ENCODE data around the gene COTL1. TPM values are rescaled to one million over a fixed set of nuclear protein-coding genes. Genes with fewer than 3 reads are reported as not detected.
A peak's percentile ranks its signal among the peaks of the same experiment; 100 is the strongest.
"Not testable (repeated sequence)": the region's sequence is repeated elsewhere in the genome, so short reads cannot be mapped to it uniquely, and the experiment has no call there.

COTL1 gene
- total RNA-seq, 1 donor from 2014 or later, result 179 TPM

DNA sequence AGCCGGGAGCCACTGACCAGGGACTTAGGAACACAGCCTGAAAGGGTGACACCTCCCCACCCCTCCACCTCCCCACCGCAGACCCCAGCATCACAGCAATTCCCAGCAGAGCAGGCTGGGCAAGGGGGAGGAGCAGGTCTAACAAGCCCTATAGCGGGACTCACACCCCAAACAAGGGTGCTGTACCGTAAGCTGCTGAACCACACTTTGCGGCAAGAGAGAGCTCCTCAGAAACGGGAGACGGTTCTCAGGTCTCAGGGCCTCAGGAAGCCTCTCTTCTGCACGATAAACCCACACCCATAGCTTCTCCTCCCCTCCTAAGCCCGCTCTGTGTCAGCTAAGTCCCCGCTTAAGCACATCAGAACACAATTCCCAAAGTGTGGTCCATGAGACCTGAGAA lies 11.7 kb upstream of the COTL1 start:
- Mint-ChIP-seq H3K4me1 (ENCODE audit: unreplicated experiment) (peaks cover 11% of the 10 kb centered on the region), H3K9me3 (no peaks in the 10 kb centered on the region), H3K27me3 (peaks cover 3% of the 10 kb centered on the region), H3K4me3 (no peak overlapping the region), H3K36me3 (no peaks in the 10 kb centered on the region), H3K27ac (no peak overlapping the region)
- TF ChIP-seq, protein P1, sequence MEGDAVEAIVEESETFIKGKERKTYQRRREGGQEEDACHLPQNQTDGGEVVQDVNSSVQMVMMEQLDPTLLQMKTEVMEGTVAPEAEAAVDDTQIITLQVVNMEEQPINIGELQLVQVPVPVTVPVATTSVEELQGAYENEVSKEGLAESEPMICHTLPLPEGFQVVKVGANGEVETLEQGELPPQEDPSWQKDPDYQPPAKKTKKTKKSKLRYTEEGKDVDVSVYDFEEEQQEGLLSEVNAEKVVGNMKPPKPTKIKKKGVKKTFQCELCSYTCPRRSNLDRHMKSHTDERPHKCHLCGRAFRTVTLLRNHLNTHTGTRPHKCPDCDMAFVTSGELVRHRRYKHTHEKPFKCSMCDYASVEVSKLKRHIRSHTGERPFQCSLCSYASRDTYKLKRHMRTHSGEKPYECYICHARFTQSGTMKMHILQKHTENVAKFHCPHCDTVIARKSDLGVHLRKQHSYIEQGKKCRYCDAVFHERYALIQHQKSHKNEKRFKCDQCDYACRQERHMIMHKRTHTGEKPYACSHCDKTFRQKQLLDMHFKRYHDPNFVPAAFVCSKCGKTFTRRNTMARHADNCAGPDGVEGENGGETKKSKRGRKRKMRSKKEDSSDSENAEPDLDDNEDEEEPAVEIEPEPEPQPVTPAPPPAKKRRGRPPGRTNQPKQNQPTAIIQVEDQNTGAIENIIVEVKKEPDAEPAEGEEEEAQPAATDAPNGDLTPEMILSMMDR (conservative IDR thresholded peaks at IDR 0.05), result no peak
- DNase-seq (ENCODE audit: extremely low spot score, unreplicated experiment), result no peak

DNA sequence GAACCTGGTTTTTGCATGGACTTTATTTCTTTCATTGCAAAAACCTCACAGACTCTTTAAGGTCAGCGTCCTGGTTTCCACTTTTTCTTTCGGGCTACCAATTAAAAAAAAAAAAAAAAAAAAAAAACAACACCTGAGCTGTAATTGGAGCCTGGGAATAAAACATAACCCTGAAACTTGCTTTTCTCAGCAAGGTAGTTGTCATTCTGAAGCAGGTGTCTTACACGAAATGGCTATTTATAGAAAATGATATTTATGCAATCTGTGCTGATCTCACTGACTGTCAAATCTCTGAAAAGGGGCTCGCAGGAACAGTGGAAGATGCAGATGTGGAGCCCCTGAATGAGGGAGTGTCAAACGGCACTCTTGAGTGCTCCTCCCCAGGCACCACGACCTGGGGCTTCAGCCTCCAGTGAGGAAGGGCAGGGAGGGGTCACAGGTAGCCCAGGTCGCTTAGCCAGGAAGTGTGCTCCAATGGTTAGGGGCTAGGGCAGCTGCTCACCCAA lies 10.4 kb upstream of the COTL1 start:
- Mint-ChIP-seq H3K27me3 (no peaks in the 10 kb centered on the region), H3K9me3 (no peaks in the 10 kb centered on the region), H3K27ac (no peak overlapping the region), H3K4me3 (no peak overlapping the region), H3K36me3 (no peaks in the 10 kb centered on the region), H3K4me1 (ENCODE audit: unreplicated experiment) (peaks cover under 1% of the 10 kb centered on the region)
- no peak for DNase-seq (ENCODE audit: extremely low spot score, unreplicated experiment)
- TF ChIP-seq, protein P1 (conservative IDR thresholded peaks at IDR 0.05), result no peak

DNA sequence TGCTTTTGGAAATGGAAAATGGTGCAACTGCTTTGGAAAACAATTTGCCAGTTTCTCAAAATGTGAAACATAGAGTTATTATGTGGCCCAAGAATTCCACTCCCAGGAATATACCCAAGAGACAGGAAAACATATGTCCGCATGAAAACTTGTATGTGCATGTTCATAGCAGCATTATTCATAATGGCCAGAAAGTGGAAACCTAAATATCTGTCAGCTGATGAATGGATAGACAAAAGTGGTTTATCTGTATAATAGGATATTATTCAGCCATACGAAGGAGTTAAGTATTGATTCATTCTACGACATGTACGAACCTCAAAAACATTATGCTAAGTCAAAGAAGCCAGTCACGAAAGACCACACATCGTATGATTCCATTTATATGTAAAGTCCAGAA lies 7.7 kb upstream of the COTL1 start:
- H3K36me3 Mint-ChIP-seq, result no peaks in the 10 kb centered on the region
- H3K27me3 Mint-ChIP-seq, result no peaks in the 10 kb centered on the region
- H3K9me3 Mint-ChIP-seq, result no peaks in the 10 kb centered on the region
- TF ChIP-seq, protein P1 (conservative IDR thresholded peaks at IDR 0.05), result no peak
- H3K4me1 Mint-ChIP-seq (ENCODE audit: unreplicated experiment), result peaks cover 13% of the 10 kb centered on the region
- no peak overlapping the region for H3K4me3 Mint-ChIP-seq
- no peak for DNase-seq (ENCODE audit: extremely low spot score, unreplicated experiment)
- no peak overlapping the region for H3K27ac Mint-ChIP-seq

DNA sequence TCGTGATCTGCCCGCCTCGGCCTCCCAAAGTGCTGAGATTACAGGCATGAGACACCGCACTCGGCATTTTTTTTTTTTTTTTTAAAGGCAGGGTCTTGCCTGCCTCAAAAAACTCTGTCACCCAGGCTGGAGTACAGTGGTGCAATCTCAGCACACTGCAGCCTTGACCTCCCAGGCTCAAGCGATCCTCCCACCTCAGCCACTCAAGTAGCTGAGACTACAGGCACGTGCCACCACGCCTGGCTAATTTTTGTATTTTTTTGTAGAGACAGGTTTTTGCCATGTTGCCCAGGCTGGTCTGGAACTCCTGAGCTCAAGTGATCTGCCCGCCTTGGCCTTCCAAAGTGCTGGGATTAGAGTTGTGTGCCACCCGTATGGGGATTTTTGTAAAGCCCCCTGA lies 3.0 kb upstream of the COTL1 start:
- not testable (repeated sequence) for H3K4me3 Mint-ChIP-seq; H3K36me3 Mint-ChIP-seq; H3K9me3 Mint-ChIP-seq; H3K27me3 Mint-ChIP-seq; DNase-seq (ENCODE audit: extremely low spot score, unreplicated experiment)
- Mint-ChIP-seq H3K27ac (peak overlapping the region; percentile 18), H3K4me1 (ENCODE audit: unreplicated experiment) (peaks cover 28% of the 10 kb centered on the region)

DNA sequence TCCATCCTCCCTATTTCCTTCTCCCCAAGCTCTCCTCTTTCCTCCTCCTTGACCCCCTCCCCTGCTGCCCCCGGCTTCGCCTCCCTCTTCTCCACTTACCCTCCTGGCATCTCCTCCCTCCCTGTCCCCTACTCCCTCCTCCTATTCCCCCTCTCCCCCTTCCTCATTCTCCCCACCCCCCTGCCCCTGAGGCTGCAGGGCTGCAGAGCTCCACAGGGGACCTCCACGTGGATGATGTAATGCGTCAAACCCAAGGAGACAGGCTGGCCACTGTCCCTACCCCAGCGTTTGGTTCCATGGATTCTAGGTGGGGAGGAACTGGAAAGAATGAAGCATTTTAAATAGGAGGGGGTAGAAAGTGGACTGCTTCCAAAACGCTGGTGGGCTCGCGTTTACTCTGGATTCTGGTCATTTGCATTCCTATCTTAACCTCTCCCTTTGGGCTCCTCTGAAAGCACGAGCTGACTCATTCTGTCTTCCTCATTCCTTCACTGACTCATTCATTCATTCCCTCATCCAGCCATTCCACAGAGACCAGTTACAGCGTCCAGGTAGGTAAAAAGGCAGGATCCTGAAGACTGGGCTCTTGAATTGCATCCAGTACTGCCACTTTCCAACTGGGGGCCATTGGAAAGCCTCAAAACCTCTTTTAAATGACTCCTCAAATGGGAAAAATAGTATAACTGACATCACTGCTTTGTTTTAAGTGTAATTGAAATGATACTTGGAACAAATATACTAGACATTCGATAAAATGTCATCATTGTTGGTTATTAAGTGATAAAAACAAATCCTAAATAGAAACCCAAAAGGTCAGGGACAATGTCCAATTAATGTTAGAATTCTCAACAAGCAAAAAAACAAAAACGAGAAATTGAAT lies 943 bp upstream of the COTL1 start:
- Mint-ChIP-seq H3K27me3 (peaks cover 6% of the 10 kb centered on the region), H3K4me1 (ENCODE audit: unreplicated experiment) (peaks cover 37% of the 10 kb centered on the region), H3K9me3 (no peaks in the 10 kb centered on the region), H3K4me3 (peak overlapping the region; percentile 81), H3K27ac (peak overlapping the region; percentile 88), H3K36me3 (peaks cover 8% of the 10 kb centered on the region)
- TF ChIP-seq, protein P1 (conservative IDR thresholded peaks at IDR 0.05), result peak; percentile 16
- DNase-seq (ENCODE audit: extremely low spot score, unreplicated experiment), result no peak

DNA sequence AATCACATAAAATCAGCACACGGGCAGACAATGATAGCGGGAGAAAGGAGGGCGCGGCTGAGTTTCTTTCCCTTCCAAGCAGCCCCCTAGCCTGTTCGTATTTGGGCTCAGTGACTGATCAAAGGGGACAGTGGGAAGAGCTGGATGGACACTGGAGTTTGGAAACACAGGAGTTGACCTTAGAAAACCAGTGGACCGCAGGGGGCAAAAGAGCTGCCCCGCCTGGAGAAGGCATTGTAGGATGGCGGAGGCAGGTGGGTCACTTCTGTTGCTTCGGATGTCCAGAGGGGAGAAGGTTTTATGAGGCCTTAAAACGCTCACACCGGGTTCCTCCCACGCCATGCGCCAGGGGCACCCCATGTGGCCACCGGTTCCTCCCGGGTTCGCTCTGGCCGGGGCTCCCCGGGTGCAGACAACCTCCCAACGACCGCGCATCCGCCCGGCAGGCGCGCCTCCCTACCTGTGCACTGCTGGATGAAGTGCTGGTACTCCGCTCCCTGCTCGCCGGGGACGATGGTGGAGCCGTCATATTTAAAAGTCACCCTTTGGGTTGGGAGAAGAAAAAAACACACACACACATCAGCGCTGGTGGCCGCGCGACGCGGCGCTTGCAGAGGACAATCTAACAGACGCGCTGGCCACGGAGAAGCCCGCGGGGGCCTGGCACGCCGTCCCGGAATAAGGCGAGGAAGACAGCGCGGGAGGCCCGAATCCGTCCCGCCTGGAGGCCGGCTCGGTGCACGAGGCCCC lies 662 bp downstream of the COTL1 start:
- H3K4me1 Mint-ChIP-seq (ENCODE audit: unreplicated experiment), result peaks cover 42% of the 10 kb centered on the region
- peak overlapping the region; percentile 56 for H3K27ac Mint-ChIP-seq

More for the DNA sequence above, 662 bp downstream of the COTL1 start:
- DNase-seq (ENCODE audit: extremely low spot score, unreplicated experiment), result peak; percentile 77
- H3K36me3 Mint-ChIP-seq, result peaks cover 8% of the 10 kb centered on the region
- TF ChIP-seq, protein P1 (conservative IDR thresholded peaks at IDR 0.05), result no peak
- peak overlapping the region; percentile 97 for H3K4me3 Mint-ChIP-seq
- no peaks in the 10 kb centered on the region for H3K9me3 Mint-ChIP-seq
- peaks cover 6% of the 10 kb centered on the region for H3K27me3 Mint-ChIP-seq

Data from type B pancreatic cell (in vitro differentiated cells).